ENCODE results near the gene FFAR2. TPM values are rescaled to one million over a fixed set of nuclear protein-coding genes. Genes with fewer than 3 reads are reported as not detected.

FFAR2 gene
- total RNA-seq, 1 experiment from 2014 or later, result not detected

- no peak for DNase-seq (ENCODE audit: low read depth, low spot score)
- Histone ChIP-seq H3K79me2 (ENCODE audit: insufficient read depth, low read length) (no peaks in the 10 kb centered on the region), H3K9me3 (ENCODE audit: control insufficient read depth in 1 of 2, insufficient read depth in 1 of 2, low read depth in 1 of 2, low read length in 2 of 2) (no peaks in the 10 kb centered on the region), H3K4me2 (ENCODE audit: low read length) (no peak overlapping the region), H3K9me2 (ENCODE audit: insufficient read depth) (no peaks in the 10 kb centered on the region), H3K27ac (ENCODE audit: low read depth, low read length) (no peak overlapping the region), H3K4me1 (ENCODE audit: control insufficient read depth in 1 of 2, insufficient read depth in 2 of 2, low read length in 2 of 2) (peaks cover 0 to 4% of the 10 kb centered on the region in 2 experiments; a peak in 1 of 4 replicates), H3K9ac (ENCODE audit: low read length) (no peak overlapping the region), H3K36me3 (ENCODE audit: control insufficient read depth in 1 of 2, insufficient read depth in 2 of 2, low read length in 2 of 2) (no peaks in the 10 kb centered on the region), H2AFZ (ENCODE audit: low read depth, low read length, poor library complexity, severe bottlenecking) (no peak overlapping the region), H4K20me1 (ENCODE audit: insufficient read depth) (no peaks in the 10 kb centered on the region), H3K27me3 (ENCODE audit: insufficient read depth, low read length) (peaks cover 24% of the 10 kb centered on the region), H3K4me3 (replicated peaks in 1 of 2; ENCODE audit: low read depth in 1 of 2, low read length in 2 of 2) (no peak overlapping the region)
- TF ChIP-seq SRF (IDR thresholded peaks at IDR 0.05; ENCODE audit: low read depth) (no peak), RAD21 (IDR thresholded peaks at IDR 0.05; ENCODE audit: low read depth) (no peak), CTCF (IDR thresholded peaks at IDR 0.05 in 2 of 3, conservative IDR thresholded peaks at IDR 0.05 in 1 of 3; ENCODE audit: borderline replicate concordance in 1 of 3, insufficient read depth in 1 of 3, low read depth in 2 of 3, low read length in 2 of 3) (no peak), EGR1 (IDR thresholded peaks at IDR 0.05; ENCODE audit: low read depth) (no peak), YY1 (IDR thresholded peaks at IDR 0.05; ENCODE audit: extremely low read depth, insufficient replicate concordance, low read depth, low read length) (no peak), ELF1 (IDR thresholded peaks at IDR 0.05; ENCODE audit: borderline replicate concordance, low read depth) (no peak), REST (IDR thresholded peaks at IDR 0.05; ENCODE audit: low read depth) (no peak), POLR2A (IDR thresholded peaks at IDR 0.05; ENCODE audit: borderline replicate concordance, extremely low read depth, insufficient read depth, insufficient read length) (no peak), FOSL1 (IDR thresholded peaks at IDR 0.05; ENCODE audit: low read depth) (no peak), EZH2 (IDR thresholded peaks at IDR 0.05) (no peak), EZH2phosphoT487 (IDR thresholded peaks at IDR 0.05; ENCODE audit: borderline replicate concordance) (no peak)
- intact Hi-C loops (cut with micrococcal nuclease), result no loop called here
- POLR2A ChIA-PET, result no interaction called here
- RAD21 ChIA-PET (ENCODE audit: low non-redundant PET in 1 of 2, low total read pairs in 2 of 2, uncharacterized antibody in 2 of 2, unreplicated experiment in 2 of 2), result no interaction called here
- ATAC-seq, result no peak
- CTCF ChIA-PET, result no interaction called here
- BruUV-seq (replicated peaks), result no TSS peak
Observed at GRCh38 chr19:35407619-35408018, 40.4 kb upstream of the FFAR2 start.
